ENCODE data around the gene CCDC158. TPM values are rescaled to one million over a fixed set of nuclear protein-coding genes. Genes with fewer than 3 reads are reported as not detected.

Gene CCDC158
- polyA plus RNA-seq, 1 of the 3 experiments (the other 2 are of a cell fraction): not detected

- CTCF ChIA-PET: interaction anchor here (0.9 to 2.0 kb wide), 2 partner anchors 62 to 136 kb away, joined by 3 to 9 read pairs; no protein-coding TSS in a partner anchor
- 0 out of 2 replicates have a peak, but pooled peaks cover 3% of the 10 kb centered on the region for H3K9me3 ChIP-seq
- H4K20me1 ChIP-seq (ENCODE audit: insufficient read depth): no peaks in the 10 kb centered on the region
- no peaks in the 10 kb centered on the region for H3F3A ChIP-seq (replicated peaks; ENCODE audit: insufficient read depth)
- H3K36me3 ChIP-seq (replicated peaks in 1 of 2; ENCODE audit: control insufficient read depth in 1 of 2, insufficient read depth in 2 of 2, low read length in 1 of 2): peaks cover 0 to 4% of the 10 kb centered on the region in 2 experiments
- no peaks in the 10 kb centered on the region for H3K27me3 ChIP-seq (ENCODE audit: insufficient read depth)
- no peaks in the 10 kb centered on the region for H3K9me2 ChIP-seq
- no peak overlapping the region for H3K9ac ChIP-seq
- H3K27ac ChIP-seq (ENCODE audit: low read depth in 2 of 2, low read length in 1 of 2): no peak overlapping the region
- H3K4me1 ChIP-seq (ENCODE audit: control insufficient read depth in 1 of 2, insufficient read depth in 2 of 2, low read depth in 1 of 2, low read length in 1 of 2): peaks cover 0 to 11% of the 10 kb centered on the region in 2 experiments; a peak in 2 of 4 replicates
- no peaks in the 10 kb centered on the region for H3K79me2 ChIP-seq (ENCODE audit: insufficient read depth)
- H3K4me3 ChIP-seq (ENCODE audit: low read depth in 2 of 2, low read length in 1 of 2): no peak overlapping the region
- no peak for DNase-seq
- whole genome bisulfite sequencing (ENCODE audit: low lambda C conversion rate): 57% methylated on average over 6 of the region's 7 CpGs
- no peak for TF ChIP-seq FOXJ3 (CRISPR knock-in tag; IDR thresholded peaks at IDR 0.05)
- H2AFZ ChIP-seq (ENCODE audit: low read depth): no peak overlapping the region
- H3K4me2 ChIP-seq: no peak overlapping the region
- POLR2A ChIA-PET: no interaction called here
Measured at GRCh38 chr4:76315267-76315918, 105.5 kb downstream of the CCDC158 start.

GRCh38 chr4:76313547-76313946 lies 107.4 kb downstream of the CCDC158 start:
- ChIA-PET POLR2A (no interaction called here), CTCF (interaction anchor here (0.9 to 1.5 kb wide), 3 partner anchors 42 to 134 kb away, joined by 3 to 4 read pairs (median 3); no protein-coding TSS in a partner anchor)
- peaks cover 4% of the 10 kb centered on the region; the same call in 1 of the 2 replicates for H3K79me2 ChIP-seq (ENCODE audit: insufficient read depth)
- TF ChIP-seq RXRA (IDR thresholded peaks at IDR 0.05; ENCODE audit: borderline replicate concordance, low read depth): no peak
- TF ChIP-seq ZBTB33 (IDR thresholded peaks at IDR 0.05; ENCODE audit: borderline replicate concordance, low read depth): no peak
- no peak for TF ChIP-seq USF1 (IDR thresholded peaks at IDR 0.05; ENCODE audit: borderline replicate concordance, low read depth)
- no peak for TF ChIP-seq SIN3A (IDR thresholded peaks at IDR 0.05; ENCODE audit: borderline replicate concordance, low read depth, low read length)
- TF ChIP-seq MEF2A (IDR thresholded peaks at IDR 0.05; ENCODE audit: borderline replicate concordance, low read depth): no peak
- TF ChIP-seq, protein P1, sequence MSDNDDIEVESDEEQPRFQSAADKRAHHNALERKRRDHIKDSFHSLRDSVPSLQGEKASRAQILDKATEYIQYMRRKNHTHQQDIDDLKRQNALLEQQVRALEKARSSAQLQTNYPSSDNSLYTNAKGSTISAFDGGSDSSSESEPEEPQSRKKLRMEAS (IDR thresholded peaks at IDR 0.05; ENCODE audit: low read depth): no peak
- no peak for TF ChIP-seq JUND (IDR thresholded peaks at IDR 0.05)
- no peak for TF ChIP-seq PBX3 (IDR thresholded peaks at IDR 0.05)
- no peak for TF ChIP-seq FOXM1 (IDR thresholded peaks at IDR 0.05; ENCODE audit: low read depth)
- TF ChIP-seq NRF1 (IDR thresholded peaks at IDR 0.05; ENCODE audit: low read depth, low read length): no peak
- no peak for TF ChIP-seq MXI1 (IDR thresholded peaks at IDR 0.05; ENCODE audit: low read depth, low read length)
- no peak for TF ChIP-seq EZH2phosphoT487 (IDR thresholded peaks at IDR 0.05; ENCODE audit: borderline replicate concordance, low read depth)
- TF ChIP-seq POLR2AphosphoS5 (IDR thresholded peaks at IDR 0.05; ENCODE audit: low read depth, low read length): no peak
- no peak for TF ChIP-seq TCF12 (IDR thresholded peaks at IDR 0.05)
- no peak overlapping the region for H3K27ac ChIP-seq (ENCODE audit: low read depth in 2 of 2, low read length in 1 of 2)
- H2AFZ ChIP-seq (ENCODE audit: low read depth): no peak overlapping the region
- no peaks in the 10 kb centered on the region for H3F3A ChIP-seq (replicated peaks; ENCODE audit: insufficient read depth)
- 56% methylated on average over 2 of the region's 2 CpGs for WGBS (ENCODE audit: low lambda C conversion rate)
- no peaks in the 10 kb centered on the region for H3K27me3 ChIP-seq (ENCODE audit: insufficient read depth)
- H3K4me2 ChIP-seq: no peak overlapping the region
- no peak for DNase-seq
- 0 out of 2 replicates have a peak, but pooled peaks cover 3% of the 10 kb centered on the region for H3K9me3 ChIP-seq
- peaks cover 10 to 16% of the 10 kb centered on the region in 2 experiments for H3K36me3 ChIP-seq (replicated peaks in 1 of 2; ENCODE audit: control insufficient read depth in 1 of 2, insufficient read depth in 2 of 2, low read length in 1 of 2)
- H3K9me2 ChIP-seq: no peaks in the 10 kb centered on the region
- H3K4me3 ChIP-seq (ENCODE audit: low read depth in 2 of 2, low read length in 1 of 2): no peak overlapping the region
- H4K20me1 ChIP-seq (ENCODE audit: insufficient read depth): no peaks in the 10 kb centered on the region
- H3K4me1 ChIP-seq (ENCODE audit: control insufficient read depth in 1 of 2, insufficient read depth in 2 of 2, low read depth in 1 of 2, low read length in 1 of 2): peaks cover 0 to 19% of the 10 kb centered on the region in 2 experiments; a peak in 2 of 4 replicates
- H3K9ac ChIP-seq: no peak overlapping the region
